ENCODE measurements around the gene CDH22. TPM values are rescaled to one million over a fixed set of nuclear protein-coding genes. Genes with fewer than 3 reads are reported as not detected.

The CDH22 gene
- total RNA-seq, 1 donor from 2014 or later, result 0.13 TPM

GRCh38 chr20:46211331-46211722, 97.0 kb downstream of the CDH22 start:
- no peaks in the 10 kb centered on the region for H3K36me3 ChIP-seq
- Mint-ChIP-seq H3K4me1 (peaks cover 50% of the 10 kb centered on the region), H3K4me3 (no peak overlapping the region), H3K27ac (no peak overlapping the region), H3K27me3 (ENCODE audit: insufficient read depth, low read depth) (peaks cover 13% of the 10 kb centered on the region), H3K36me3 (no peaks in the 10 kb centered on the region), H3K9me3 (no peaks in the 10 kb centered on the region)
- H2AFZ ChIP-seq (replicated peaks), result no peak overlapping the region
- no peak for DNase-seq (ENCODE audit: low spot score)
- no peak overlapping the region for H3K27ac ChIP-seq
- H3K4me3 ChIP-seq, result no peak overlapping the region
- TF ChIP-seq EZH2phosphoT487 (IDR thresholded peaks at IDR 0.05), result no peak
- TF ChIP-seq CTCF (IDR thresholded peaks at IDR 0.05), result no peak
- TF ChIP-seq EZH2 (IDR thresholded peaks at IDR 0.05), result no peak
- no peaks in the 10 kb centered on the region for H3K79me2 ChIP-seq (ENCODE audit: low read depth)
- H3K9ac ChIP-seq, result no peak overlapping the region
- H4K20me1 ChIP-seq (ENCODE audit: low read depth), result no peaks in the 10 kb centered on the region
- H3K9me3 ChIP-seq (ENCODE audit: low read depth), result no peaks in the 10 kb centered on the region
- H3K4me1 ChIP-seq, result peaks cover 36% of the 10 kb centered on the region
- H3F3A ChIP-seq (ENCODE audit: low read depth), result peaks cover 28% of the 10 kb centered on the region
- H3K4me2 ChIP-seq, result no peak overlapping the region
- H3K27me3 ChIP-seq, result no peaks in the 10 kb centered on the region

GRCh38 chr20:46210672-46211330, 97.5 kb downstream of the CDH22 start:
- no peak overlapping the region for H3K27ac ChIP-seq
- peaks cover 31% of the 10 kb centered on the region for H3K4me1 ChIP-seq
- H3K4me1 Mint-ChIP-seq, result peaks cover 47% of the 10 kb centered on the region
- DNase-seq (ENCODE audit: low spot score), result peak; percentile 66
- no peaks in the 10 kb centered on the region for H4K20me1 ChIP-seq (ENCODE audit: low read depth)
- H3K27ac Mint-ChIP-seq, result peak overlapping the region; percentile 55
- H3K9me3 ChIP-seq (ENCODE audit: low read depth), result no peaks in the 10 kb centered on the region
- TF ChIP-seq EZH2phosphoT487 (IDR thresholded peaks at IDR 0.05) (no peak), CTCF (IDR thresholded peaks at IDR 0.05) (no peak), EZH2 (IDR thresholded peaks at IDR 0.05) (no peak)
- no peaks in the 10 kb centered on the region for H3K36me3 ChIP-seq
- H3K27me3 Mint-ChIP-seq (ENCODE audit: insufficient read depth, low read depth), result peaks cover 13% of the 10 kb centered on the region
- H3K36me3 Mint-ChIP-seq, result no peaks in the 10 kb centered on the region
- no peaks in the 10 kb centered on the region for H3K9me3 Mint-ChIP-seq
- no peak overlapping the region for H2AFZ ChIP-seq (replicated peaks)
- H3K79me2 ChIP-seq (ENCODE audit: low read depth), result no peaks in the 10 kb centered on the region
- peaks cover 23% of the 10 kb centered on the region for H3F3A ChIP-seq (ENCODE audit: low read depth)
- no peak overlapping the region for H3K4me2 ChIP-seq
- no peaks in the 10 kb centered on the region for H3K27me3 ChIP-seq
- H3K4me3 Mint-ChIP-seq, result no peak overlapping the region
- H3K4me3 ChIP-seq, result no peak overlapping the region
- no peak overlapping the region for H3K9ac ChIP-seq

- Mint-ChIP-seq H3K4me1 (peaks cover 46% of the 10 kb centered on the region), H3K27ac (no peak overlapping the region)
- DNase-seq (ENCODE audit: low spot score), result no peak
Measured at GRCh38 chr20:46209930-46210671, 98.2 kb downstream of the CDH22 start.

More at GRCh38 chr20:46209930-46210671, 98.2 kb downstream of the CDH22 start:
- Mint-ChIP-seq H3K4me3 (no peak overlapping the region), H3K9me3 (no peaks in the 10 kb centered on the region), H3K27me3 (ENCODE audit: insufficient read depth, low read depth) (peaks cover 13% of the 10 kb centered on the region), H3K36me3 (no peaks in the 10 kb centered on the region)
- H3K9me3 ChIP-seq (ENCODE audit: low read depth), result no peaks in the 10 kb centered on the region
- no peaks in the 10 kb centered on the region for H3K27me3 ChIP-seq
- peaks cover 16% of the 10 kb centered on the region for H3F3A ChIP-seq (ENCODE audit: low read depth)
- H3K27ac ChIP-seq, result no peak overlapping the region
- peaks cover 24% of the 10 kb centered on the region for H3K4me1 ChIP-seq
- H3K4me2 ChIP-seq, result no peak overlapping the region
- no peak overlapping the region for H3K4me3 ChIP-seq
- H3K36me3 ChIP-seq, result no peaks in the 10 kb centered on the region
- H3K9ac ChIP-seq, result no peak overlapping the region
- no peaks in the 10 kb centered on the region for H4K20me1 ChIP-seq (ENCODE audit: low read depth)
- H3K79me2 ChIP-seq (ENCODE audit: low read depth), result no peaks in the 10 kb centered on the region
- H2AFZ ChIP-seq (replicated peaks), result no peak overlapping the region
- no peak for TF ChIP-seq EZH2 (IDR thresholded peaks at IDR 0.05)
- TF ChIP-seq CTCF (IDR thresholded peaks at IDR 0.05), result no peak
- no peak for TF ChIP-seq EZH2phosphoT487 (IDR thresholded peaks at IDR 0.05)
